Right lobe of liver (tissue), 6 donors: ENCODE results near the gene ZIC3. TPM values are rescaled to one million over a fixed set of nuclear protein-coding genes. Genes with fewer than 3 reads are reported as not detected.

Experiments
- ATAC-seq, 4 donors: fragments of 200-7000 bp; cut with Tn5 transposase; one replicate each; pipeline ENCODE4 v1.9.1; 2020; ENCODE audit warnings: mild to moderate bottlenecking in 4 of 4, moderate library complexity in 4 of 4
- DNase-seq, 3 donors: peaks; one replicate each; pipeline ENCODE4 v3.0.0-alpha.2; 2020
- H3K27ac ChIP-seq, 3 donors: fragments of 200-600 bp; one replicate each; pipeline ENCODE4 v1.8.0; 2022
- H3K27me3 ChIP-seq, 2 donors: fragments of 200-600 bp; one replicate each; pipeline ENCODE4 v1.8.0; 2022
- H3K36me3 ChIP-seq, 4 donors: fragments of 200-600 bp; sonication (generic) in 1 of 4; one replicate each; pipeline versions ENCODE4 v1.5.1 to v1.8.0; 2017 to 2022; ENCODE audit warnings: control low read depth in 1 of 4
- H3K4me1 ChIP-seq, 4 donors: fragments of 200-600 bp; sonication (generic) in 1 of 4; one replicate each; pipeline versions ENCODE4 v1.5.1 to v1.8.0; 2017 to 2022; ENCODE audit warnings: control low read depth in 1 of 4
- H3K4me3 ChIP-seq, 3 donors: fragments of 200-600 bp; one replicate each; pipeline ENCODE4 v1.8.0; 2022
- H3K9me3 ChIP-seq, 4 donors: fragments of 200-600 bp; sonication (generic) in 1 of 4; one replicate each; pipeline versions ENCODE4 v1.5.1 to v1.8.0; 2017 to 2022; ENCODE audit warnings: control low read depth in 1 of 4
- POLR2A ChIP-seq: fragments of 450-650 bp; IDR thresholded peaks from one replicate; pipeline ENCODE4 v1.6.1; 2017; ENCODE audit warnings: antibody characterized with exemption, mild to moderate bottlenecking
- WGBS: methylation state at CpG from one replicate; pipeline ENCODE4 v1.1.6; 2018; ENCODE audit warnings: low coverage, low lambda C conversion rate; ENCODE audit not compliant: insufficient coverage; ENCODE audit errors: missing lambda C conversion rate; 5-methylcytosine and 5-hydroxymethylcytosine counted together
- intact Hi-C, 2 donors: fragments of 100-400 bp; cut with DNase I; formaldehyde crosslinking; loops; one replicate each; pipeline versions ENCODE4 v1.11.2 to v1.14.1; 2022
- total RNA-seq, 6 experiments: library from RNA; depleted of rRNA in 2 of 6; stranded (reverse); fragments of >200 nt in 2 of 6; fragmentation: NEBNext Ultra II Directional in 3 of 6; extraction: Animal tissue kit (Norgen Biotek cat#: 25700) in 3 of 6; gene quantifications; one replicate each; pipeline versions ENCODE4 v1.1.0 to v1.2.4, GENCODE V29; 2016 to 2023
- TF ChIP-seq, protein P1 (sequence below), 4 donors: fragments of 200-600 bp in 3 of 4; fragments of 450-650 bp in 1 of 4; IDR thresholded peaks; one replicate each; pipeline versions ENCODE4 v1.5.1 to v1.8.0; 2016 to 2022; ENCODE audit warnings: antibody characterized with exemption in 4 of 4, mild to moderate bottlenecking in 2 of 4
- donor health status: DM: no; HTN: yes; CAD: no.
- donor health status: DM: no; HTN: no; CAD: no.
- donor health status: DM: no; HTN: no; CAD: no.
- donor health status: DM: no; HTN: yes; CAD: no.
- donor health status: DM: no; HTN: yes; CAD: no.

Gene ZIC3
- total RNA-seq, 6 experiments from 2014 or later = not detected

DNA sequence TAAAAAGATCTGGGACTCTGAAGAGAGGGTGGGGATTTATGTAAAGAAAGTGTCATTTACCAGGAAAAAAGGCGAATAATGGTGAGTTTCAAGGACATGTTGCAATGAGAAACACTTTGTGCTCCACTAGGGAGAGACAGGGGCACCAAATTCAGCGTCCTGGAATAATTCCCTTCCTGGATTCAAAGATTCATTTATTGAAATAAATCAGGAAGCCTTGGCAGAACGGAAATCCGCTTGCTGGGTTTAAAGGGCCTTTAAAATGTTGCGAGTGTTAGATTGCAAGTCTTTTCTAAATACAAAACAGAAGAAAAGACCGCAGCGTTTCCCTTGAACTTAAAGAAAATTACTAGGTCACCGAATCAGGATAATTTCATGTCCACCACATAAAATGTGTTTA, 3.8 kb upstream of the ZIC3 start:
- ATAC-seq (no peak), DNase-seq (no peak)
- no peaks in the 10 kb centered on the region for H3K36me3 ChIP-seq
- no peak for TF ChIP-seq POLR2A
- TF ChIP-seq, protein P1, sequence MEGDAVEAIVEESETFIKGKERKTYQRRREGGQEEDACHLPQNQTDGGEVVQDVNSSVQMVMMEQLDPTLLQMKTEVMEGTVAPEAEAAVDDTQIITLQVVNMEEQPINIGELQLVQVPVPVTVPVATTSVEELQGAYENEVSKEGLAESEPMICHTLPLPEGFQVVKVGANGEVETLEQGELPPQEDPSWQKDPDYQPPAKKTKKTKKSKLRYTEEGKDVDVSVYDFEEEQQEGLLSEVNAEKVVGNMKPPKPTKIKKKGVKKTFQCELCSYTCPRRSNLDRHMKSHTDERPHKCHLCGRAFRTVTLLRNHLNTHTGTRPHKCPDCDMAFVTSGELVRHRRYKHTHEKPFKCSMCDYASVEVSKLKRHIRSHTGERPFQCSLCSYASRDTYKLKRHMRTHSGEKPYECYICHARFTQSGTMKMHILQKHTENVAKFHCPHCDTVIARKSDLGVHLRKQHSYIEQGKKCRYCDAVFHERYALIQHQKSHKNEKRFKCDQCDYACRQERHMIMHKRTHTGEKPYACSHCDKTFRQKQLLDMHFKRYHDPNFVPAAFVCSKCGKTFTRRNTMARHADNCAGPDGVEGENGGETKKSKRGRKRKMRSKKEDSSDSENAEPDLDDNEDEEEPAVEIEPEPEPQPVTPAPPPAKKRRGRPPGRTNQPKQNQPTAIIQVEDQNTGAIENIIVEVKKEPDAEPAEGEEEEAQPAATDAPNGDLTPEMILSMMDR (IDR thresholded peaks at IDR 0.05) = no peak
- no peaks in the 10 kb centered on the region for H3K9me3 ChIP-seq
- WGBS = 11% methylated on average over 8 of the region's 8 CpGs
- no peak overlapping the region for H3K27ac ChIP-seq
- intact Hi-C loops = no loop called here
- H3K27me3 ChIP-seq = peaks cover 0 to 14% of the 10 kb centered on the region in 2 donors
- no peaks in the 10 kb centered on the region for H3K4me1 ChIP-seq
- no peak overlapping the region for H3K4me3 ChIP-seq

DNA sequence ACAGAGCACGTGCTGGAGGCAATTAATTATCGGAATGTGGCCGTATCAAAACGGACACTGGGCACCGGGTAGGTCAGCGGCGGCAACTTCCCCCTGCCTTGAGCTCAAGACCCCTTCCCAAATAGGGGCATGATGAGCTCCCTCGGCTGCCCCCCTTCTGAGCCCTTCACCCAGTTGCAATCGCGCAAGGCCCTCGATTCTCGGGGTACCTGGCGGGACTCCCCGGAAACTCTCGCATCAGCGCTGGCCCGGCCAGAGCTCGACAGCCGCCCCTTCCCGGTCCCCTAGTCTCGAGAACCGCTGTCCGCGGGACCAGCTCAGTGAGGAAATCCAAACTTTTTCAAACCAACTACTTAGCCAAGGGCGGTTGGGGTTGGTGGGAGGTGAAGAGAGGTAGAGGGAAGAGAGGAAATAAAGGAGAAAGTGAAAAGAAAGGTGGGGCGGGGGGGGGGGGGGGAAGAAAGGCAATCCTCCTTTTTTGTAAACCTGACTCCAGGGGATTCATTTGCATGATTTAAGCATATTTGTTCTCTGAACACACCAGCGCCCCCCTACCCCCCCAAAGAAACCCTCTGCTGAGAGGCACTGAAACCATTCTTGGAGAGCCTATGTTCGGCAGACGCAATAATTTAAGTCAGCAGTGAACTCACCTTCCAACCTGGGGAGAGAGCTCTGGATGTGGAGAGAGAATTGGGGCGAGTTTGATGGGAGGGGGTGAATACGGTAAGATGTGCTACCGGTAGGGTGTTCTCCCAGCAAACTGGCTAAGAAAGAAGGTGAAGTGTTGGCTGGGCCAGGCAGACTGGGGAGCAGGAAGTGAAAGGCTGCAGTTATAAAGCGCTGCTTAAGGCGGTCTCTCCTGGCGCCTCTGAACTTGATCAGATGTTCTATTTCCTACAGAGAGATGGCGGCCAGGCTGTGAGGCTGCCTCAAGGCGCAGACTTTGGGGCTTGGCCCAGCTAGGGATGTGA, 2.0 kb upstream of the ZIC3 start:
- H3K27me3 ChIP-seq = peaks cover 6 to 27% of the 10 kb centered on the region in 2 donors
- H3K27ac ChIP-seq = no peak overlapping the region
- intact Hi-C loops = no loop called here
- no peak overlapping the region for H3K4me3 ChIP-seq
- no peaks in the 10 kb centered on the region for H3K4me1 ChIP-seq
- no peaks in the 10 kb centered on the region for H3K9me3 ChIP-seq
- no peaks in the 10 kb centered on the region for H3K36me3 ChIP-seq
- WGBS = 20% methylated on average over 22 of the region's 37 CpGs
- no peak for ATAC-seq
- no peak for DNase-seq
- TF ChIP-seq, protein P1 (IDR thresholded peaks at IDR 0.05) = no peak
- no peak for TF ChIP-seq POLR2A

DNA sequence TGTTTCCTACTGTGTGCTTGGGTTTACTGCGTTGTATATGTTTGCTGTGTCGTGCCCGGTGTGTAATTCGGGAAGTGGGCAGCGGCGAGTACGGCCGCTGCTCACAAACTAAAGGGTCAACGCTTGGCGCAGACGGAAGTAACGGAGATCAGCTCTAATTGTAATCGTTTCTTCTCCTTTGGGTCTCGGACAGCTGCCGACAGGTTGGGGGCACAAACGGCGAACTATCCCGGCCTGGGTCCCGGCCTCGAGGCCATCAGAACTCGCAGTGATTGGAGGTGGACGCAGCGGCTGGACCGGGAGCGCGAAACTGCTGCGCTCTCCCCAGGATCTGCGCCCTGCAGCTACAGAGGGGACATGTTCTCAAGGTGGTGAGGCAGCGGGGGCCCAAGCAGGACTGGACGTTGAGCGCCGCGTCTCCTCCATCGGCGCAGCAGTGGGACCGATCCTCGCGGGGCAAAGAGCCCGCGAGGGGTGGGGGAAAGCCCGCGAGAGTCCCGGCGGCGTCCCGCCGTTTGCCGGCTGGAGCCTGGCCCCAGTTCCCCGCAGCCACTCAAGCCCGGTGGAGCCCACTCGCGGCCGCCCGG, 516 bp upstream of the ZIC3 start:
- Histone ChIP-seq H3K36me3 (no peaks in the 10 kb centered on the region), H3K27ac (no peak overlapping the region), H3K27me3 (peaks cover 6 to 39% of the 10 kb centered on the region in 2 donors), H3K9me3 (no peaks in the 10 kb centered on the region), H3K4me3 (peak overlapping the region; percentile 39 to 57 (median 43)), H3K4me1 (no peaks in the 10 kb centered on the region)
- TF ChIP-seq POLR2A = no peak
- TF ChIP-seq, protein P1 (IDR thresholded peaks at IDR 0.05) = no peak
- ATAC-seq (peak in 1 of 4 donors; percentile 38), DNase-seq (no peak)
- intact Hi-C loops = no loop called here
- WGBS = 24% methylated on average over 14 of the region's 54 CpGs

DNA sequence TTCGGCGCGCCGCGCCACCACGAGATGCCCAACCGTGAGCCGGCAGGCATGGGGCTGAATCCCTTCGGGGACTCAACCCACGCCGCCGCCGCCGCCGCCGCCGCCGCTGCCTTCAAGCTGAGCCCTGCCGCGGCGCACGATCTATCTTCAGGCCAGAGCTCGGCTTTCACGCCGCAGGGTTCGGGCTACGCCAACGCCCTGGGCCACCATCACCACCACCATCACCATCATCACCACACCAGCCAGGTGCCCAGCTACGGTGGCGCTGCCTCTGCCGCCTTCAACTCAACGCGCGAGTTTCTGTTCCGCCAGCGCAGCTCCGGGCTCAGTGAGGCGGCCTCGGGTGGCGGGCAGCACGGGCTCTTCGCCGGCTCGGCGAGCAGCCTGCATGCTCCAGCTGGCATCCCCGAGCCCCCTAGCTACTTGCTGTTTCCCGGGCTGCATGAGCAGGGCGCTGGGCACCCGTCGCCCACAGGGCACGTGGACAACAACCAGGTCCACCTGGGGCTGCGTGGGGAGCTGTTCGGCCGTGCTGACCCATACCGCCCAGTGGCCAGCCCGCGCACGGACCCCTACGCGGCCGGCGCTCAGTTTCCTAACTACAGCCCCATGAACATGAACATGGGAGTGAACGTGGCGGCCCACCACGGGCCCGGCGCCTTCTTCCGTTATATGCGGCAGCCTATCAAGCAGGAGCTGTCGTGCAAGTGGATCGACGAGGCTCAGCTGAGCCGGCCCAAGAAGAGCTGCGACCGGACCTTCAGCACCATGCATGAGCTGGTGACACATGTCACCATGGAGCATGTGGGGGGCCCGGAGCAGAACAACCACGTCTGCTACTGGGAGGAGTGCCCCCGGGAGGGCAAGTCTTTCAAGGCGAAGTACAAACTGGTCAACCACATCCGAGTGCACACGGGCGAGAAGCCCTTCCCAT, 1.1 kb downstream of the ZIC3 start:
- WGBS = 40% methylated on average over 5 of the region's 82 CpGs
- ATAC-seq (peak in 1 of 4 donors; percentile 9), DNase-seq (no peak)
- H3K9me3 ChIP-seq = no peaks in the 10 kb centered on the region
- peaks cover 14 to 46% of the 10 kb centered on the region in 2 donors for H3K27me3 ChIP-seq
- TF ChIP-seq POLR2A = no peak
- H3K4me3 ChIP-seq = no peak overlapping the region
- no peaks in the 10 kb centered on the region for H3K36me3 ChIP-seq
- intact Hi-C loops = no loop called here
- no peak overlapping the region for H3K27ac ChIP-seq
- H3K4me1 ChIP-seq = no peaks in the 10 kb centered on the region
